Gastrocnemius medialis (tissue), 4 donors: ENCODE measurements around the gene KIF4B.

Experiments used
- POLR2A ChIP-seq, 2 donors: fragments of 450-650 bp; IDR thresholded peaks; one replicate each; pipeline ENCODE4 v1.6.1; 2017; ENCODE audit warnings: antibody characterized with exemption in 2 of 2, mild to moderate bottlenecking in 2 of 2, moderate library complexity in 2 of 2
- TF ChIP-seq, protein P1 (sequence below), 5 experiments: fragments of 450-650 bp in 3 of 5; fragments of 200-600 bp in 2 of 5; sonication (generic) in 2 of 5; IDR thresholded peaks in 4 of 5; conservative IDR thresholded peaks in 1 of 5; 1 replicate in 4 of 5; 2 replicates in 1 of 5; pipeline ENCODE4 v1.5.1; 2016 to 2019; ENCODE audit warnings: antibody characterized with exemption in 5 of 5, mild to moderate bottlenecking in 3 of 5, moderate library complexity in 3 of 5

GRCh38 chr5:155015239-155015638, 1.7 kb downstream of the KIF4B start:
- TF ChIP-seq, protein P1, sequence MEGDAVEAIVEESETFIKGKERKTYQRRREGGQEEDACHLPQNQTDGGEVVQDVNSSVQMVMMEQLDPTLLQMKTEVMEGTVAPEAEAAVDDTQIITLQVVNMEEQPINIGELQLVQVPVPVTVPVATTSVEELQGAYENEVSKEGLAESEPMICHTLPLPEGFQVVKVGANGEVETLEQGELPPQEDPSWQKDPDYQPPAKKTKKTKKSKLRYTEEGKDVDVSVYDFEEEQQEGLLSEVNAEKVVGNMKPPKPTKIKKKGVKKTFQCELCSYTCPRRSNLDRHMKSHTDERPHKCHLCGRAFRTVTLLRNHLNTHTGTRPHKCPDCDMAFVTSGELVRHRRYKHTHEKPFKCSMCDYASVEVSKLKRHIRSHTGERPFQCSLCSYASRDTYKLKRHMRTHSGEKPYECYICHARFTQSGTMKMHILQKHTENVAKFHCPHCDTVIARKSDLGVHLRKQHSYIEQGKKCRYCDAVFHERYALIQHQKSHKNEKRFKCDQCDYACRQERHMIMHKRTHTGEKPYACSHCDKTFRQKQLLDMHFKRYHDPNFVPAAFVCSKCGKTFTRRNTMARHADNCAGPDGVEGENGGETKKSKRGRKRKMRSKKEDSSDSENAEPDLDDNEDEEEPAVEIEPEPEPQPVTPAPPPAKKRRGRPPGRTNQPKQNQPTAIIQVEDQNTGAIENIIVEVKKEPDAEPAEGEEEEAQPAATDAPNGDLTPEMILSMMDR (IDR thresholded peaks at IDR 0.05 in 4 of 5, conservative IDR thresholded peaks at IDR 0.05 in 1 of 5) = no peak
- TF ChIP-seq POLR2A (IDR thresholded peaks at IDR 0.05) = no peak
